Choroid plexus epithelial cell (primary cell): ENCODE data around the gene PLEKHG7.
"Not testable (repeated sequence)": the region's sequence is repeated elsewhere in the genome, so short reads cannot be mapped to it uniquely, and the experiment has no call there.

Experiments
- DNase-seq: peaks from one replicate; pipeline ENCODE4 v3.0.0-alpha.2; 2010; ENCODE audit warnings: low read depth
- H3K4me3 ChIP-seq: 2 replicates; pipeline ENCODE4 v1.5.1; 2011; ENCODE audit warnings: low read depth, mild to moderate bottlenecking, control low read depth, low read length, moderate library complexity
- CTCF ChIP-seq: conservative IDR thresholded peaks from 2 replicates; pipeline ENCODE4 v1.5.1; 2011; ENCODE audit warnings: low read depth, mild to moderate bottlenecking, control low read depth, inconsistent platforms, low read length, moderate library complexity

The PLEKHG7 gene

GRCh38 chr12:92743026-92743425, 40.2 kb downstream of the PLEKHG7 start:
- H3K4me3 ChIP-seq, result no peak overlapping the region
- no peak for TF ChIP-seq CTCF
- DNase-seq, result no peak

- no peak for TF ChIP-seq CTCF
- no peak overlapping the region for H3K4me3 ChIP-seq
- peak; percentile 77 for DNase-seq
Measured at GRCh38 chr12:92745856-92746550, 43.2 kb downstream of the PLEKHG7 start.

GRCh38 chr12:92747151-92747550, 44.4 kb downstream of the PLEKHG7 start:
- no peak for DNase-seq
- H3K4me3 ChIP-seq, result no peak overlapping the region
- no peak for TF ChIP-seq CTCF

GRCh38 chr12:92749691-92750090, 46.9 kb downstream of the PLEKHG7 start:
- not testable (repeated sequence) for H3K4me3 ChIP-seq, DNase-seq

GRCh38 chr12:92753976-92754885, 51.4 kb downstream of the PLEKHG7 start:
- no peak for DNase-seq
- TF ChIP-seq CTCF, result no peak
- H3K4me3 ChIP-seq, result no peak overlapping the region

GRCh38 chr12:92756898-92757596, 54.3 kb downstream of the PLEKHG7 start:
- no peak for TF ChIP-seq CTCF
- H3K4me3 ChIP-seq, result no peak overlapping the region
- no peak for DNase-seq

- TF ChIP-seq CTCF, result no peak
- H3K4me3 ChIP-seq, result no peak overlapping the region
- DNase-seq, result no peak
Measured at GRCh38 chr12:92757597-92758121, 54.9 kb downstream of the PLEKHG7 start.
